GM12892 (cell line): ENCODE results near the gene GAS2L2.

Experiments
- POLR2A ChIP-seq: IDR thresholded peaks from 2 replicates; pipeline ENCODE4 v1.6.1; 2011; ENCODE audit warnings: low read depth, low read length, control low read depth
- POLR2AphosphoS5 ChIP-seq: IDR thresholded peaks from 2 replicates; pipeline ENCODE4 v1.6.1; 2011; ENCODE audit warnings: low read depth, low read length, control low read depth

DNA sequence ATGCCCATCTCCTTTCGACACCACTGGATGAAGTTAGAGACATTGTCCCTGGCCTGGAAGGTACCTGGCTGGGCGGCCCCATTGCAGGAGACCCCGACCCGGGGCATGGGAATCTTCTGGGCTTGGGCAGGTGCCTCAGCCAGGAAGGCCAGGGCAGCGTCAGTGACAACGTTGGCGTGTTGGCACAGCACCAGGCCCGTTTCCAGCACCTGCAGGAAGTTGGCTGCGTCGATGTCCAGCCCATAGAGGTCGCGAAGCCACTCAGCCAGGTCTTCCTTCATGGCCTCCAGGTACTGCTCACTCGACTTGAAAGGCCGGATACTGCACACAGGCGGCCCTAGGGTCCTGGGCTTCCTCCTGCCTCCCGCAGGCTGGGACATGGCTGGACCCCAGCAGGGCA, 568 bp downstream of the GAS2L2 start:
- TF ChIP-seq POLR2AphosphoS5 (no peak), POLR2A (no peak)
